SKM-1 treated with dmso at 0.1 percent for 144 hours (cell line): Measurements from ENCODE around the gene APPL1.
"Not testable (repeated sequence)": the region's sequence is repeated elsewhere in the genome, so short reads cannot be mapped to it uniquely, and the experiment has no call there.

ENCODE experiments used
- DNase-seq: peaks from one replicate; lab custom pipeline; 2025; ENCODE audit not compliant: unreplicated experiment; lab: John Stamatoyannopoulos, UW

Gene APPL1

GRCh38 chr3:57261929-57262328, 34.4 kb downstream of the APPL1 start:
- DNase-seq, result no peak

GRCh38 chr3:57268416-57268815, 40.9 kb downstream of the APPL1 start:
- DNase-seq, result no peak

- DNase-seq, result no peak
These were observed 47.3 kb downstream of the APPL1 start for GRCh38 chr3:57274845-57275244.

GRCh38 chr3:57275393-57275792, 47.9 kb downstream of the APPL1 start:
- DNase-seq, result no peak

- DNase-seq, result no peak
These were observed 50.7 kb downstream of the APPL1 start for GRCh38 chr3:57278237-57278636.

- no peak for DNase-seq
These were observed 52.2 kb downstream of the APPL1 start for GRCh38 chr3:57279685-57280084.

- no peak for DNase-seq
These were observed 54.2 kb downstream of the APPL1 start for GRCh38 chr3:57281715-57282114.

GRCh38 chr3:57283334-57283733, 55.8 kb downstream of the APPL1 start:
- DNase-seq, result no peak

GRCh38 chr3:57287205-57287604, 59.7 kb downstream of the APPL1 start:
- no peak for DNase-seq

- DNase-seq, result no peak
These were observed 60.9 kb downstream of the APPL1 start for GRCh38 chr3:57288403-57288802.

GRCh38 chr3:57292159-57292896, 64.8 kb downstream of the APPL1 start, which contains the start of gene ASB14:
Gene ASB14, minus strand, starts transcription at chr3:57292685. Its CDS starts 652 bp downstream, at chr3:57292033.
- DNase-seq, result no peak

GRCh38 chr3:57292897-57293526, 65.5 kb downstream of the APPL1 start:
- DNase-seq, result no peak

- DNase-seq, result no peak
These were observed 70.5 kb downstream of the APPL1 start for GRCh38 chr3:57298041-57298440.

- DNase-seq, result not testable (repeated sequence)
These were observed 76.0 kb downstream of the APPL1 start for GRCh38 chr3:57303520-57303919.

- DNase-seq, result no peak
These were observed 82.3 kb downstream of the APPL1 start for GRCh38 chr3:57309769-57310360.

GRCh38 chr3:57314204-57314603, 86.7 kb downstream of the APPL1 start:
- DNase-seq, result no peak
